ENCODE results near the gene OPTC.

- TF ChIP-seq CTCF (IDR thresholded peaks at IDR 0.05): no peak
- no peak for TF ChIP-seq EZH2 (IDR thresholded peaks at IDR 0.05; ENCODE audit: borderline replicate concordance, insufficient read depth, low read depth, low read length, poor library complexity, severe bottlenecking)
Observed at GRCh38 chr1:203462878-203463277, 31.1 kb upstream of the OPTC start.

Measured in B cell (primary cell).